ENCODE data around the gene KAT14.

DNA sequence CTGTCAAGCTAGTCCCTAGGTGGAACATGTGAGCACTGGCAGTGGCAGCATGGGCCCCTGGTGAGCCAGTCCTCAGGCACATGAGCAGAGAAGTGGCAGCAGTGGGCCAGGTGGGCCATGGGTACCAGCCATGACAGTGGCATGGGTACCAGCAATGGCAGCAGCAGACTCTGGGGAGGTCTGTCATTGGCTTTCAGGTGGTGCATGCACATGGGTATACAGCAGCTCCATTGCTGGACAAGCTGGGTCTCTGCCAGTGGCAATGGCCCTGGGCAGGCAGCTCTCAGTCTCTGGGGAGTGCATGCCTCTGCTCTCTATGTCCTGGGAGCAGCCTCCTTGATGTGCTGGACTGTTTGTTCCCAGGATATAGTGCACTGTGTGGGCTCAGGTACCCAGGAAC is 65.3 kb downstream of the KAT14 start:
- TF ChIP-seq, protein P1, sequence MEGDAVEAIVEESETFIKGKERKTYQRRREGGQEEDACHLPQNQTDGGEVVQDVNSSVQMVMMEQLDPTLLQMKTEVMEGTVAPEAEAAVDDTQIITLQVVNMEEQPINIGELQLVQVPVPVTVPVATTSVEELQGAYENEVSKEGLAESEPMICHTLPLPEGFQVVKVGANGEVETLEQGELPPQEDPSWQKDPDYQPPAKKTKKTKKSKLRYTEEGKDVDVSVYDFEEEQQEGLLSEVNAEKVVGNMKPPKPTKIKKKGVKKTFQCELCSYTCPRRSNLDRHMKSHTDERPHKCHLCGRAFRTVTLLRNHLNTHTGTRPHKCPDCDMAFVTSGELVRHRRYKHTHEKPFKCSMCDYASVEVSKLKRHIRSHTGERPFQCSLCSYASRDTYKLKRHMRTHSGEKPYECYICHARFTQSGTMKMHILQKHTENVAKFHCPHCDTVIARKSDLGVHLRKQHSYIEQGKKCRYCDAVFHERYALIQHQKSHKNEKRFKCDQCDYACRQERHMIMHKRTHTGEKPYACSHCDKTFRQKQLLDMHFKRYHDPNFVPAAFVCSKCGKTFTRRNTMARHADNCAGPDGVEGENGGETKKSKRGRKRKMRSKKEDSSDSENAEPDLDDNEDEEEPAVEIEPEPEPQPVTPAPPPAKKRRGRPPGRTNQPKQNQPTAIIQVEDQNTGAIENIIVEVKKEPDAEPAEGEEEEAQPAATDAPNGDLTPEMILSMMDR (IDR thresholded peaks at IDR 0.05; ENCODE audit: low read depth, low read length): no peak
- no peak for TF ChIP-seq POLR2A (IDR thresholded peaks at IDR 0.05; ENCODE audit: extremely low read depth, insufficient read length)
